ENCODE measurements around the gene ARAP2. TPM values are rescaled to one million over a fixed set of nuclear protein-coding genes. Genes with fewer than 3 reads are reported as not detected.

Gene ARAP2
- total and polyA plus RNA-seq, 2 donors (not counting 3 experiments of a cell fraction or from before 2014, with no cell fraction given): not detected

DNA sequence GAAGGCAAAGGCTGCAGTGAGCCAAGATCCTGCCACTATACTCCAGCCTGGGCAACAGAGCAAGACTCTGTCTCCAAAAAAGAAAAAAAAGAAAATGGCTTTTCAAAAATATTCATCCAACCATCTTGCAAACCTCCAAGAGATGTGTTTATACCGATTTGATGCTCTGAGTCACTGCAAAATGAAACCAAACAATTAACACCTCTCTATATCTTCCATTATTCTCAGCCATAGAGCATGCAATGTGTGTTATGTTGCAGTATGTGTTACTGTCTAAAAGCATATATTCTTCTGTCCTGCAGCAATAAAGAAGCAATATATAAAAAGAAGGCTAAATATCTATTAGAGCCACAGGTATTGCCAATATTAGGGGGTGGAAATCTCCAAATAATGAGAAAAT is 51.4 kb downstream of the ARAP2 start:
- H3K4me1 ChIP-seq (ENCODE audit: control insufficient read depth, extremely low read depth, insufficient read depth, low read length): no peaks in the 10 kb centered on the region
- H3K27ac ChIP-seq (ENCODE audit: insufficient read depth, low read depth, low read length): no peak overlapping the region
- no peak overlapping the region for H2AFZ ChIP-seq (ENCODE audit: low read depth, low read length)
- no peaks in the 10 kb centered on the region for H3K79me2 ChIP-seq (ENCODE audit: control insufficient read depth, insufficient read depth, low read length)
- POLR2A ChIA-PET: no interaction called here
- no peak overlapping the region for H3K4me2 ChIP-seq (ENCODE audit: insufficient read depth, low read length)
- dilution Hi-C loops (cut with MboI; ENCODE audit: extremely low pct_ligation_motif_present, low sequenced_read_pairs): no loop called here
- H3K36me3 ChIP-seq (ENCODE audit: control insufficient read depth in 2 of 2, extremely low read depth in 1 of 2, insufficient read depth in 2 of 2, low read length in 2 of 2): no peaks in the 10 kb centered on the region
- no peaks in the 10 kb centered on the region for H3K9me3 ChIP-seq (replicated peaks; ENCODE audit: control insufficient read depth, insufficient read depth, low read length)
- intact Hi-C loops (cut with micrococcal nuclease): no loop called here
- FAIRE-seq: no peak
- no peak for TF ChIP-seq POLR2A (IDR thresholded peaks at IDR 0.05; ENCODE audit: low read depth, low read length)
- TF ChIP-seq, protein P1, sequence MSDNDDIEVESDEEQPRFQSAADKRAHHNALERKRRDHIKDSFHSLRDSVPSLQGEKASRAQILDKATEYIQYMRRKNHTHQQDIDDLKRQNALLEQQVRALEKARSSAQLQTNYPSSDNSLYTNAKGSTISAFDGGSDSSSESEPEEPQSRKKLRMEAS (IDR thresholded peaks at IDR 0.05; ENCODE audit: insufficient read depth, insufficient read length): no peak
- TF ChIP-seq POLR2AphosphoS5 (IDR thresholded peaks at IDR 0.05; ENCODE audit: insufficient read depth, low read depth, low read length): no peak
- no peak for TF ChIP-seq MYC (IDR thresholded peaks at IDR 0.05; ENCODE audit: low read depth, low read length)
- TF ChIP-seq GATA2 (IDR thresholded peaks at IDR 0.05; ENCODE audit: insufficient read depth, insufficient read length, low read depth, low read length): no peak
- TF ChIP-seq JUN (IDR thresholded peaks at IDR 0.05; ENCODE audit: borderline replicate concordance, insufficient read depth, insufficient read length, low read depth): no peak
- no peak for TF ChIP-seq EZH2 (IDR thresholded peaks at IDR 0.05; ENCODE audit: borderline replicate concordance, low read depth, low read length, severe bottlenecking)
- TF ChIP-seq, protein P2, sequence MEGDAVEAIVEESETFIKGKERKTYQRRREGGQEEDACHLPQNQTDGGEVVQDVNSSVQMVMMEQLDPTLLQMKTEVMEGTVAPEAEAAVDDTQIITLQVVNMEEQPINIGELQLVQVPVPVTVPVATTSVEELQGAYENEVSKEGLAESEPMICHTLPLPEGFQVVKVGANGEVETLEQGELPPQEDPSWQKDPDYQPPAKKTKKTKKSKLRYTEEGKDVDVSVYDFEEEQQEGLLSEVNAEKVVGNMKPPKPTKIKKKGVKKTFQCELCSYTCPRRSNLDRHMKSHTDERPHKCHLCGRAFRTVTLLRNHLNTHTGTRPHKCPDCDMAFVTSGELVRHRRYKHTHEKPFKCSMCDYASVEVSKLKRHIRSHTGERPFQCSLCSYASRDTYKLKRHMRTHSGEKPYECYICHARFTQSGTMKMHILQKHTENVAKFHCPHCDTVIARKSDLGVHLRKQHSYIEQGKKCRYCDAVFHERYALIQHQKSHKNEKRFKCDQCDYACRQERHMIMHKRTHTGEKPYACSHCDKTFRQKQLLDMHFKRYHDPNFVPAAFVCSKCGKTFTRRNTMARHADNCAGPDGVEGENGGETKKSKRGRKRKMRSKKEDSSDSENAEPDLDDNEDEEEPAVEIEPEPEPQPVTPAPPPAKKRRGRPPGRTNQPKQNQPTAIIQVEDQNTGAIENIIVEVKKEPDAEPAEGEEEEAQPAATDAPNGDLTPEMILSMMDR (IDR thresholded peaks at IDR 0.05; ENCODE audit: extremely low read depth in 1 of 2, insufficient read depth in 1 of 2, low read depth in 1 of 2, low read length in 2 of 2): no peak
- TF ChIP-seq FOS (IDR thresholded peaks at IDR 0.05; ENCODE audit: borderline replicate concordance, insufficient read depth, low read length): no peak
- no peak overlapping the region for H3K9ac ChIP-seq (replicated peaks; ENCODE audit: extremely low read depth, insufficient read depth, low read length)
- DNase-seq (ENCODE audit: low read depth, low spot score): no peak
- CTCF ChIA-PET: no interaction called here
- H3K4me3 ChIP-seq (replicated peaks in 1 of 3; ENCODE audit: insufficient read depth in 1 of 3, low read depth in 1 of 3, low read length in 3 of 3): no peak overlapping the region
- H3K9me1 ChIP-seq (replicated peaks; ENCODE audit: control insufficient read depth, extremely low read depth, insufficient read depth, low read length): no peaks in the 10 kb centered on the region
- H4K20me1 ChIP-seq (replicated peaks; ENCODE audit: control insufficient read depth, extremely low read depth, insufficient read depth, low read length): no peaks in the 10 kb centered on the region
- BruUV-seq (replicated peaks): no TSS peak
- no peaks in the 10 kb centered on the region for H3K27me3 ChIP-seq (ENCODE audit: control insufficient read depth in 2 of 2, insufficient read depth in 2 of 2, low read length in 2 of 2)

All from endothelial cell of umbilical vein (primary cell).